NCI-H1048 (cell line): Measurements from ENCODE around the gene LIPC.

Experiments used
- DNase-seq: peaks from one replicate; lab custom pipeline; 2025; lab: John Stamatoyannopoulos, UW

The LIPC gene

GRCh38 chr15:58538225-58538727 is 106.5 kb downstream of the LIPC start:
- no peak for DNase-seq

GRCh38 chr15:58538901-58539300 is 107.1 kb downstream of the LIPC start:
- no peak for DNase-seq

GRCh38 chr15:58539548-58539947 is 107.8 kb downstream of the LIPC start:
- DNase-seq = no peak

- no peak for DNase-seq
Measured at GRCh38 chr15:58541410-58542087, 109.8 kb downstream of the LIPC start.

GRCh38 chr15:58543664-58544335 is 112.0 kb downstream of the LIPC start:
- DNase-seq = no peak

GRCh38 chr15:58544756-58545155 is 113.0 kb downstream of the LIPC start:
- no peak for DNase-seq

GRCh38 chr15:58545307-58546065 is 113.7 kb downstream of the LIPC start:
- DNase-seq = no peak

- no peak for DNase-seq
Measured at GRCh38 chr15:58546066-58546591, 114.3 kb downstream of the LIPC start.

- DNase-seq = no peak
Measured at GRCh38 chr15:58546635-58547627, 115.1 kb downstream of the LIPC start.

- DNase-seq = no peak
Measured at GRCh38 chr15:58547628-58548307, 116.0 kb downstream of the LIPC start.

GRCh38 chr15:58548308-58549012 is 116.7 kb downstream of the LIPC start:
- no peak for DNase-seq

GRCh38 chr15:58549013-58549784 is 117.4 kb downstream of the LIPC start:
- no peak for DNase-seq

- no peak for DNase-seq
Measured at GRCh38 chr15:58549785-58550074, 117.9 kb downstream of the LIPC start.

GRCh38 chr15:58551084-58551763 is 119.4 kb downstream of the LIPC start:
- DNase-seq = no peak

GRCh38 chr15:58551764-58552504 is 120.1 kb downstream of the LIPC start:
- no peak for DNase-seq

GRCh38 chr15:58552505-58553364 is 120.9 kb downstream of the LIPC start:
- DNase-seq = no peak

- no peak for DNase-seq
Measured at GRCh38 chr15:58553365-58553918, 121.7 kb downstream of the LIPC start.
